ENCODE results near the gene LTO1. TPM values are rescaled to one million over a fixed set of nuclear protein-coding genes. Genes with fewer than 3 reads are reported as not detected.
A peak's percentile ranks its signal among the peaks of the same experiment; 100 is the strongest.

LTO1 gene
- total RNA-seq, 1 experiment from 2014 or later = 27.5 TPM

DNA sequence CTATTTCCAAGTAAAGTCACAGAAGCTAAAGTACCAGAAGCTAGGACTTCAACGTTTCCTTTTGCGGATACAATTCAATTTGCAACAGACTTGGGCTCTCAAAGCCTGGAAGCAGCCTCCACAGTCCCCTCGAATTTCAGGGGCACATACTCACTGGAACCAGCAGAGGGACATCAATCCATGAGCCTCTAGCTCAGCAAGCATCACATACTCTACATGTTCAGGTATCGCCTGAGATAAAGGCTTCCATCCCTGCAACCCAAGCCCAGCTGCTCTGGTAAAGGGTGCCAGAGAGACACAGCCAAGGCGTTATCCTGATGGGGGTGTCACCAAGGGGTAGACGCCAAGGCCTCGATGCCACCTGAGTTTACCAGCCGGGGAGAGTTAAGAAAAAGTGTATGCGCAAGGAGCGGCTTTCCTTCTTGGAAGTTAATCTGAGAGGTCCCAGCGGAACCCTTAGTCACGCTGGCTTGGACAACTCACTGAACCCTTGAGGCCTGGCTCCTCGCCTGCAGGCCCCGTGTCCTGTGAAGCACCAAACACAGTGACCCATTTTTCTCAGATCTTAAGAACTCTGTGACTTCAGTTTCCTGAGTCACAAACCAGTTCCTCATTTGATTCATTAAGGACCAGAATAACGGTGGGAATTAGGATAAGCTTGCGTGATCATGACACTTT is 13.0 kb downstream of the LTO1 start:
- H3K36me3 Mint-ChIP-seq = peaks cover 7% of the 10 kb centered on the region; the same call in 1 of the 2 replicates
- peak; percentile 49 for ATAC-seq
- ChIA-PET POLR2A (interaction anchor here (1.0 kb wide), 1 partner anchor 22 kb away, joined by 3 read pairs; no protein-coding TSS in a partner anchor), CTCF (interaction anchor here (0.5 to 5.8 kb wide), 21 partner anchors 8 to 1724 kb away, joined by 3 to 34 read pairs (median 3); partner anchors contain the start of gene LTO1)
- H3K27me3 Mint-ChIP-seq (ENCODE audit: low read depth) = no peaks in the 10 kb centered on the region
- H3K9me3 Mint-ChIP-seq = no peaks in the 10 kb centered on the region
- peak; percentile 26 for DNase-seq (ENCODE audit: low spot score)
- H3K4me1 Mint-ChIP-seq = peaks cover 19% of the 10 kb centered on the region
- TF ChIP-seq ESRRA (CRISPR knock-in tag; IDR thresholded peaks at IDR 0.05; ENCODE audit: borderline replicate concordance) (no peak), ZNF263 (CRISPR knock-in tag; IDR thresholded peaks at IDR 0.05; ENCODE audit: low read depth) (no peak)
- no peak overlapping the region for H3K4me3 Mint-ChIP-seq
- H3K27ac Mint-ChIP-seq = peak overlapping the region; percentile 17; the same call in 1 of the 2 replicates

DNA sequence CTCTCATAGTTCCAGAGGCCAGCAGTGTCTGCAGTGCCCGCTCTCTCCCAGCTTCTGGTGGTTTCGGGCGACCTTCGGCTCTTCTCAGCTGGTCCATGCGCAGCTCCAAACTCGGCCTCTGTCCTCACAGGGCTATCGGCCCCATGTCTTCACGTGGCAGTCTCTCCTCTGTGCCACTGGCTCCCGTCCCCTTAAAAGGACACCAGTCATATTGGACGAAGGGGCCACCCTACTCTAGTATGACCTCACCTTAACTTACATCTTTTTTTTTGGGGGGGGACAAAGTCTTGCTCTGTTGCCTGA is 13.8 kb downstream of the LTO1 start:
- Mint-ChIP-seq H3K27ac (no peak overlapping the region), H3K4me1 (peaks cover 19% of the 10 kb centered on the region), H3K9me3 (no peaks in the 10 kb centered on the region), H3K27me3 (ENCODE audit: low read depth) (no peaks in the 10 kb centered on the region), H3K36me3 (peaks cover 7% of the 10 kb centered on the region; the same call in 1 of the 2 replicates), H3K4me3 (no peak overlapping the region)
- TF ChIP-seq PRRX2 (CRISPR knock-in tag; IDR thresholded peaks at IDR 0.05) (no peak), CBFB (CRISPR knock-in tag; IDR thresholded peaks at IDR 0.05; ENCODE audit: low read depth) (no peak), MYBL2 (CRISPR knock-in tag; IDR thresholded peaks at IDR 0.05) (no peak), ELF4 (CRISPR knock-in tag; IDR thresholded peaks at IDR 0.05; ENCODE audit: low read depth) (no peak), ATF1 (CRISPR knock-in tag; IDR thresholded peaks at IDR 0.05) (no peak), SOX15 (CRISPR knock-in tag; IDR thresholded peaks at IDR 0.05) (no peak), NR1H2 (CRISPR knock-in tag; IDR thresholded peaks at IDR 0.05) (no peak)
- TF ChIP-seq, protein P1, sequence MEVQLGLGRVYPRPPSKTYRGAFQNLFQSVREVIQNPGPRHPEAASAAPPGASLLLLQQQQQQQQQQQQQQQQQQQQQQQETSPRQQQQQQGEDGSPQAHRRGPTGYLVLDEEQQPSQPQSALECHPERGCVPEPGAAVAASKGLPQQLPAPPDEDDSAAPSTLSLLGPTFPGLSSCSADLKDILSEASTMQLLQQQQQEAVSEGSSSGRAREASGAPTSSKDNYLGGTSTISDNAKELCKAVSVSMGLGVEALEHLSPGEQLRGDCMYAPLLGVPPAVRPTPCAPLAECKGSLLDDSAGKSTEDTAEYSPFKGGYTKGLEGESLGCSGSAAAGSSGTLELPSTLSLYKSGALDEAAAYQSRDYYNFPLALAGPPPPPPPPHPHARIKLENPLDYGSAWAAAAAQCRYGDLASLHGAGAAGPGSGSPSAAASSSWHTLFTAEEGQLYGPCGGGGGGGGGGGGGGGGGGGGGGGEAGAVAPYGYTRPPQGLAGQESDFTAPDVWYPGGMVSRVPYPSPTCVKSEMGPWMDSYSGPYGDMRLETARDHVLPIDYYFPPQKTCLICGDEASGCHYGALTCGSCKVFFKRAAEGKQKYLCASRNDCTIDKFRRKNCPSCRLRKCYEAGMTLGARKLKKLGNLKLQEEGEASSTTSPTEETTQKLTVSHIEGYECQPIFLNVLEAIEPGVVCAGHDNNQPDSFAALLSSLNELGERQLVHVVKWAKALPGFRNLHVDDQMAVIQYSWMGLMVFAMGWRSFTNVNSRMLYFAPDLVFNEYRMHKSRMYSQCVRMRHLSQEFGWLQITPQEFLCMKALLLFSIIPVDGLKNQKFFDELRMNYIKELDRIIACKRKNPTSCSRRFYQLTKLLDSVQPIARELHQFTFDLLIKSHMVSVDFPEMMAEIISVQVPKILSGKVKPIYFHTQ (CRISPR knock-in tag; IDR thresholded peaks at IDR 0.05) = no peak
- ChIA-PET CTCF (interaction anchor here (0.6 to 5.8 kb wide), 18 partner anchors 8 to 617 kb away, joined by 3 to 34 read pairs (median 3); no protein-coding TSS in a partner anchor), POLR2A (no interaction called here)
- ATAC-seq = no peak
- peak; percentile 3 for DNase-seq (ENCODE audit: low spot score)

DNA sequence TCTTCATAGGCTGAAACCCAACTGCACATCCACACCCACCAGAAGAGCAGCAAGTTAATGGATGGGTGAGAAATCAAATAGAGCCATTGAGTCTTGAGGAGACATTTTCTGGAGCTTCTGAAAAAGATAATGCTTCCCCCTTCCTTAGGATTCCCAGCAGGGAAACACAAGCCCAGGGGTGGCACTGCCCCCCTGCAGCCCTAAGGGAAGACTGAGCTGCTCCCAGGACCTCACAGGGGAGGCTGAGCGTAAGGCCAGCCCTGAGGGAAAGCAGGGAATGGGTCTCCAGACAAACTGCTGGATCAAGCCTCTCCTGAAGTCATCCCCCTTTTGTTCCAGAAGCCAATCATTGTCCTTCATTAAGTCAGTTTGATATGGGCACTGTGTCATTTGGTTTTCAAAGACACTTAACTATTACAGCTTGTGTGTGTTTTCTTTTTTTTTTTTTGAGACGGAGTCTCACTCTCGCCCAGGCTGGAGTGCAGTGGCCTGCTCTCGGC is 15.1 kb downstream of the LTO1 start:
- Mint-ChIP-seq H3K27me3 (ENCODE audit: low read depth) (no peaks in the 10 kb centered on the region), H3K27ac (no peak overlapping the region), H3K36me3 (peaks cover 7% of the 10 kb centered on the region; the same call in 1 of the 2 replicates), H3K4me3 (no peak overlapping the region), H3K9me3 (no peaks in the 10 kb centered on the region), H3K4me1 (peaks cover 19% of the 10 kb centered on the region)
- DNase-seq (ENCODE audit: low spot score) (no peak), ATAC-seq (no peak)
- ChIA-PET CTCF (interaction anchor here (0.8 to 5.8 kb wide), 6 partner anchors 10 to 553 kb away, joined by 3 to 34 read pairs (median 14); no protein-coding TSS in a partner anchor), POLR2A (no interaction called here)
- no peak for TF ChIP-seq HMGA2 (CRISPR knock-in tag; IDR thresholded peaks at IDR 0.05)
- TF ChIP-seq, protein P2, sequence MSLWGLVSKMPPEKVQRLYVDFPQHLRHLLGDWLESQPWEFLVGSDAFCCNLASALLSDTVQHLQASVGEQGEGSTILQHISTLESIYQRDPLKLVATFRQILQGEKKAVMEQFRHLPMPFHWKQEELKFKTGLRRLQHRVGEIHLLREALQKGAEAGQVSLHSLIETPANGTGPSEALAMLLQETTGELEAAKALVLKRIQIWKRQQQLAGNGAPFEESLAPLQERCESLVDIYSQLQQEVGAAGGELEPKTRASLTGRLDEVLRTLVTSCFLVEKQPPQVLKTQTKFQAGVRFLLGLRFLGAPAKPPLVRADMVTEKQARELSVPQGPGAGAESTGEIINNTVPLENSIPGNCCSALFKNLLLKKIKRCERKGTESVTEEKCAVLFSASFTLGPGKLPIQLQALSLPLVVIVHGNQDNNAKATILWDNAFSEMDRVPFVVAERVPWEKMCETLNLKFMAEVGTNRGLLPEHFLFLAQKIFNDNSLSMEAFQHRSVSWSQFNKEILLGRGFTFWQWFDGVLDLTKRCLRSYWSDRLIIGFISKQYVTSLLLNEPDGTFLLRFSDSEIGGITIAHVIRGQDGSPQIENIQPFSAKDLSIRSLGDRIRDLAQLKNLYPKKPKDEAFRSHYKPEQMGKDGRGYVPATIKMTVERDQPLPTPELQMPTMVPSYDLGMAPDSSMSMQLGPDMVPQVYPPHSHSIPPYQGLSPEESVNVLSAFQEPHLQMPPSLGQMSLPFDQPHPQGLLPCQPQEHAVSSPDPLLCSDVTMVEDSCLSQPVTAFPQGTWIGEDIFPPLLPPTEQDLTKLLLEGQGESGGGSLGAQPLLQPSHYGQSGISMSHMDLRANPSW (CRISPR knock-in tag; conservative IDR thresholded peaks at IDR 0.05; ENCODE audit: low read depth) = no peak
- no peak for TF ChIP-seq JAZF1 (CRISPR knock-in tag; IDR thresholded peaks at IDR 0.05)
- TF ChIP-seq NR1H2 (CRISPR knock-in tag; IDR thresholded peaks at IDR 0.05) = no peak

DNA sequence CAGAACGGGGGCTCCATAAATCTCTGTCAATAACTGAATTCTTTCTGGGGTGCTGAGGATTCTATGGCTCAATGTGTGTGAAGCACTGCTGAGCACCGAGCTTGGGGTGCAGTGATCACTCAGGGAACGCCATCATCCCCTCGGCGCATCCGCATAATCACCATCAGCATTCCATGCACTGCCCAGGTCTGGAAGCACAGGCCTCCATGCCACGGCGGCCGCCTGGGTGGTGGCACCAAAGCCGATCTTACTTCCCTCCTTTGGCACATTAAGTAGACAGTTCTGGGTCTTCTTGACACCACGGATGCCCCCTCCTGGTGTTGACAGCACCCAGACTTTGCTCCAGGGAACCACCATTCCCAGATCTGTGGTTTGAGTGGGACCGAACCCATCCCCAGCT is 15.6 kb downstream of the LTO1 start:
- Mint-ChIP-seq H3K4me3 (no peak overlapping the region), H3K36me3 (peaks cover 7% of the 10 kb centered on the region; the same call in 1 of the 2 replicates), H3K27me3 (ENCODE audit: low read depth) (no peaks in the 10 kb centered on the region), H3K9me3 (no peaks in the 10 kb centered on the region), H3K27ac (0 out of 2 replicates have a peak overlapping the region, but pooled peaks have one; percentile 49), H3K4me1 (peaks cover 22% of the 10 kb centered on the region)
- ChIA-PET POLR2A (no interaction called here), CTCF (interaction anchor here (1.1 to 5.8 kb wide), 7 partner anchors 11 to 558 kb away, joined by 3 to 34 read pairs (median 6); no protein-coding TSS in a partner anchor)
- ATAC-seq (no peak), DNase-seq (ENCODE audit: low spot score) (no peak)
- TF ChIP-seq, protein P3, sequence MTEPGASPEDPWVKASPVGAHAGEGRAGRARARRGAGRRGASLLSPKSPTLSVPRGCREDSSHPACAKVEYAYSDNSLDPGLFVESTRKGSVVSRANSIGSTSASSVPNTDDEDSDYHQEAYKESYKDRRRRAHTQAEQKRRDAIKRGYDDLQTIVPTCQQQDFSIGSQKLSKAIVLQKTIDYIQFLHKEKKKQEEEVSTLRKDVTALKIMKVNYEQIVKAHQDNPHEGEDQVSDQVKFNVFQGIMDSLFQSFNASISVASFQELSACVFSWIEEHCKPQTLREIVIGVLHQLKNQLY (CRISPR knock-in tag; IDR thresholded peaks at IDR 0.05) = no peak
- TF ChIP-seq, protein P4, sequence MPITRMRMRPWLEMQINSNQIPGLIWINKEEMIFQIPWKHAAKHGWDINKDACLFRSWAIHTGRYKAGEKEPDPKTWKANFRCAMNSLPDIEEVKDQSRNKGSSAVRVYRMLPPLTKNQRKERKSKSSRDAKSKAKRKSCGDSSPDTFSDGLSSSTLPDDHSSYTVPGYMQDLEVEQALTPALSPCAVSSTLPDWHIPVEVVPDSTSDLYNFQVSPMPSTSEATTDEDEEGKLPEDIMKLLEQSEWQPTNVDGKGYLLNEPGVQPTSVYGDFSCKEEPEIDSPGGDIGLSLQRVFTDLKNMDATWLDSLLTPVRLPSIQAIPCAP (CRISPR knock-in tag; IDR thresholded peaks at IDR 0.05) = no peak
- TF ChIP-seq SMAD4 (CRISPR knock-in tag; IDR thresholded peaks at IDR 0.05) (no peak), MXD4 (CRISPR knock-in tag; IDR thresholded peaks at IDR 0.05; ENCODE audit: borderline replicate concordance) (no peak), ZNF317 (CRISPR knock-in tag; IDR thresholded peaks at IDR 0.05; ENCODE audit: borderline replicate concordance, low read depth) (no peak)
- TF ChIP-seq, protein P1 (CRISPR knock-in tag; IDR thresholded peaks at IDR 0.05) = no peak
